ENCODE results near the gene ZBP1.

ZBP1 gene

DNA sequence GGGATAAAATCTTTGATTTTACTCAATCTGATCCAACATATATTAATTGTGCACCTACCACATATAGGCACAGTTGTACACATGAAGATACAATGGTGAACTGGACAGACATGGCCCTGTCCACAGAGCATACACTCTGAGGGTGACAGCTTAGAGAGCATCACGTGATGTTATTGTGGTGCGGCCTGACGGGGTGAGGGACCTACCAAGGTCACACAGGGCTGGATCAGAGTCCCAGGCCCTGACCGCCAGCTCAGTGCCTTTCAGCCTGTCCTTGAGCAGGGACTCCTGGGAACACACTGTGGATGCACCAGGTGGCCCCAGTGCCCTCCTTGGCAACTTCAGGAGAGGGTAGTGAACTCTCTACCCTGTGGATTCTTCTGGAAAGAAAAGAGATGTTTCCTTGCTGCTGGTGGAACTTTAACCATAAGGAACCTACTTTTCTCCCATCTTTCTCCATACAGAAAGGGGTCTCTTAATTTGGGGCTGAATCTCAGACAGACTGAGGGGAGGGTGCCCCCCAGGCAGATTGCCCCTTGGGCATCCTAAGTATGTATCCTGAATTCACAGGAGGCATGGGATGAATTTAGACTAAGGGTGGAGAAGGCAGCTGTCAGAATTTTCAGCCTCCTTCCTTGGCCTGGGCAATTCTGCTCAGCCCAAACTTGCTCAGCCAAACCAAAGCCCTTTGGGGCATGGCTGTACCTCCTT, 32.8 kb downstream of the ZBP1 start:
- no peak for DNase-seq (ENCODE audit: low spot score)
- FAIRE-seq: no peak

DNA sequence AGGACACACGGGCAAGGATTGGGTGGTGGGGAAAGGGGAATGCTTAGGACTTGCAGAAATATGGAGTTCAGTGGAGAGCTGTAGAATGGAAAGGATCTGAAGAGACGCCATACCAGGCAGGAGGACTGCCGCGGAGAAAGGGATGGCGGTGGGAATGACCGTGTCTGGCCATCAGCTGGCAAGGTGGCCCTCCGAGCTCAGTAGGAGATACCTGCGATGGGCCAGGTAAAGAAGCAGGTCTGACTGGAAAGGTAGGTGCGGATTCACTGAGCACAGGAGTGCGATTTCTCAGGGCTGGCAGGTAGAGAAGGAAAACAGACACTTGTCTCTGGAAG, 33.3 kb downstream of the ZBP1 start:
- DNase-seq (ENCODE audit: low spot score) (no peak), FAIRE-seq (no peak)

DNA sequence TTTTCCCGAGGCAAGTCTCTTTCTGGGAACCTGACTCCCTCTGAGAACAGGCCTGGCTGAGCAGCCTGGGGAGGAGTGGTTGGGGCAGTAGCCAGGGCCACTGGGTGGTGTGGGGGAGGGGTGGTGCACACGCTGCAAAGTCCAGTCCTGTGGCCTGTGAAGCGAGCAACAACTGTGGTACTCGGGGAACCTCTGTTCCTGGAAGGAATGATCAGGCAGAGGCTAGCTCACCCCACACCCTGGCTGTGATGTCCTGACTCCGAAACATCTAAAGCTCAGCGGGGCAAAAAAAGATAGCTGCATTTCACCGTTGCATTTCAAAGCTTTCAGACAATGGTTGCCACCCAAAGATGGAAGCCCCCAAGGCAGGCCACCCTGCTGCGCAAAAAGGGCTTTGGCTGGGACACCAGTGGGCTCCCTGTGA, 33.8 kb downstream of the ZBP1 start:
- DNase-seq (ENCODE audit: low spot score) (no peak), FAIRE-seq (no peak)

- DNase-seq (ENCODE audit: low spot score) (no peak), FAIRE-seq (no peak)
Measured at GRCh38 chr20:57585466-57586213, 34.6 kb downstream of the ZBP1 start.

DNA sequence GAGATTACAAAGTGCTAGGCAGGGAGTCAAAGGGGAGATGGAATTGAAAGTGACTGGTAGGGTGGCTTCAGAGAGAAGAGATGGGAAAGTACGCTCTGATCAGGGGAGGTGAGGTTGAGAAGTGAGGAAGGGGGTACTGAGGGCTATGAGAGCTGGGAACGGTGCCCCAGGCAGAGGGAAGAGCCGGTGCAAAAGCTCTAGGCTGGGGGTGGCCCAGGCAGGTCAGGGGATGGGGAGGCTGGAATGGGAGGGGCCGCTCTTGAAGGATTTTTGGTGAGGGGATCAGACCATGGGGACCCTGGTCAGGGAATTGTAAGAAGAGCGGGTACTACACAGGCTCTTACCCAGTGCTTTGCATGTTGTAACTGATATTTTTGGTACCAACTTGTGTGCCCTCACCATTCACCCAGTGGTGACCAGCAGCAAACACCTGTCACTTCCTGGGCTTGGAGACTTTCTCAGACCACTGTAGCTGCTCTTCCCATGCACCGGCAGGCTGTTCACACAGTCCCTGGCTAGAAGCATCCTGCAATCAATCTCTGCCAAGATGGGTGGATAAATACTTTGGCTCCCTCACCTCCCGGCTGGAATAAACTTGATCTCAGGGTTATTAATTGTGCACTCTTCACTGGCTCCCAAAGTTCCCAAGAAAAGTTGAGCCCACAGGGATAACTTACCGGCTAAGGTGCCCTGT, 35.3 kb downstream of the ZBP1 start:
- DNase-seq (ENCODE audit: low spot score) (no peak), FAIRE-seq (no peak)

DNA sequence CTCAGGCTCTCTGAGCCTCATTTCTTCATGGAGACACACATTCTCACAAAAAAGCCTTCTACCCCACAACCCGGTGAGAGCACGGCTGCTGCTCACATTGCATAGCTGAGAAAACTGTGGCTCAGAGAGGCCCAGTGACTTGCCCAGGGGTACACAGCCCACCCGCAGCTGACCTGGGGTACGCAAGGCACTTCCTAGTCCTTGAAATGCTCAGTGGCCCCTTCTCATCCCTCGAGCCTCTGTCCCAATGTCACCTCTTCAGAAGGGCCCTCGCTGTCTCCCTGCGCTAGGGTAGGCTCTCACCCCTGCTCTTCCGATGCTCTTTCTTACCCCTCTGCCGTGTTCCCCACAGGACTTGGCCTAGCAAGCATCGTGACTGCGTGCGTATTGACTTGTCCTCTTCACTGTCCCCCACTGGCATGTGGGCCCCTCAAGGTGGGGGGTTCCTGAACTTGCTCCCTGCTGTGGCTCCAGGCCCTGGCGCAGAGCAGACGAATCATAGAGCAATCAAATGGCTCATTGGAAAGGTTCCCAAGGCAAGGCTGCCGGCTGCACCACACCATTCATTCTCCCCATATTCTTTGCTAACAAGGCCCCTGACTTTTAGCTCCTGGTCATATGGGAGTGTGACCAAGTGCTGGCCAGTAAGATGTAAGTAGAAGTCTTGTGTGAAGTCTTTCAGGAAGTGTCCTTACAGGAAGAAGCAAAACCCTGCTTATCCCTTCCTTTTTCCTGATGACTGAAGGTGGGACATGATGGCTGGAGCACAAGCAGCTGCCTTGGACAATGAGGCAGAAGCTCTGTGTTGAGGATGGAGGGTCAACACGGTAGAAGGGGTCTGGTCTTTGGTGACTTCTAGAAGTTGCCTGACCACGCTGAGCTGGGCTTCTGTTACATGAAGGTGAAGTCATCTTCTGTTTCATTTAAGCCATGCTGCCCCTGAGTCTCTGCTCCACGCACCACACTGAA, 36.7 kb downstream of the ZBP1 start:
- no peak for DNase-seq (ENCODE audit: low spot score)
- FAIRE-seq: no peak

GRCh38 chr20:57582432-57583288, 37.6 kb downstream of the ZBP1 start:
- FAIRE-seq: no peak
- DNase-seq (ENCODE audit: low spot score): no peak

DNA sequence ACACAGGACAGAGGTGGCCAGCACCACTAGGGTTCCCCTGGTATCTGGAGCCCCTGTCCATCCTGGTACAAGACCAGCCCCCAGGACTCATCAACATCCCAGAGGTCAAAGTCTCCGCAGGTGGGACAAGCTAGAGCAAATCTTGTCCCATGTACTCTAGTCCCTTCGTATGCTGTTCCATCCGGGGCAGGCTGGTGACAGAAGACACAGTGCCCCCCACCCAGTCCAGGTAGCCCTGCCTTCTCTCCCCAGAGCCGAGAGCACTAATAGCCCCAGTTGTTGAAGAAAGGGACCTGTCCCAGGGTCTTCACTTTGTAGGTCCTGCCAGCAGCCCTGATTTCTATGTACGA, 38.2 kb downstream of the ZBP1 start:
- DNase-seq (ENCODE audit: low spot score) (no peak), FAIRE-seq (no peak)

- DNase-seq (ENCODE audit: low spot score) (no peak), FAIRE-seq (no peak)
Measured at GRCh38 chr20:57581202-57582028, 38.8 kb downstream of the ZBP1 start.

DNA sequence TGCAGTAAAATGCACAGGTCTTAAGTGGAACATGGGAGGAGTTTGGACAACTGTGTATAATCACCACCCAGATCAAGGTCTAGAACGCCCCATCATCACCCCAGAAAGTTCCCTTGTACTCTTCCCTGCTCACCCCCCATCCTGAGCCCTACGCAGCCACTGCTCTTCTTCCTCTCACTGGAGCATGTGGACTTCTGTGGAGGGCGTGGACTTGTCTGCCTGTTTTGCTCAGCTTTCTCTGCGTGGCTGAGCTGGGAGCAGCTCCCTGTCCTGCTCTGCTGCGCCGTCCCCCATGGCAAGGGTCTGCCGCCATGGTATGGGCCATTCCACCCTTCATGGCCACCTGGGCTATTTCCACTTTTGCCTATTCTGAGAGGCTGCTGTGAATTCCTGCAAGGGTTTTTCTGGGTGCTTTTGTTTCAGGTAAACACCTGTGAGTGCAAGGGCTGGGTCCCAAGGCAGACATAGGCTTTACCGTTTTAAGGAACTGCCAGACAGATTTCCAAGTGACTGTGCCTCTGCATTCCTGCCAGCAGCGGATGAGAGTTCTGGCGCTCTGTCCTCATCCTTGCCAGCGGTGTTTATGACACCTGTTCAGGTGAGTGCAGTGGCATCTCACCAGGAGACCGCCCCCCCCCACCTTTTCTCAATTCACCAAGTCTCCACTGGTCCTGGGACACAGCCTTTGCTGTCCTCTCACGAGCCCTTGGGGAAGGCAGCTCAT, 39.6 kb downstream of the ZBP1 start:
- DNase-seq (ENCODE audit: low spot score) (no peak), FAIRE-seq (no peak)

DNA sequence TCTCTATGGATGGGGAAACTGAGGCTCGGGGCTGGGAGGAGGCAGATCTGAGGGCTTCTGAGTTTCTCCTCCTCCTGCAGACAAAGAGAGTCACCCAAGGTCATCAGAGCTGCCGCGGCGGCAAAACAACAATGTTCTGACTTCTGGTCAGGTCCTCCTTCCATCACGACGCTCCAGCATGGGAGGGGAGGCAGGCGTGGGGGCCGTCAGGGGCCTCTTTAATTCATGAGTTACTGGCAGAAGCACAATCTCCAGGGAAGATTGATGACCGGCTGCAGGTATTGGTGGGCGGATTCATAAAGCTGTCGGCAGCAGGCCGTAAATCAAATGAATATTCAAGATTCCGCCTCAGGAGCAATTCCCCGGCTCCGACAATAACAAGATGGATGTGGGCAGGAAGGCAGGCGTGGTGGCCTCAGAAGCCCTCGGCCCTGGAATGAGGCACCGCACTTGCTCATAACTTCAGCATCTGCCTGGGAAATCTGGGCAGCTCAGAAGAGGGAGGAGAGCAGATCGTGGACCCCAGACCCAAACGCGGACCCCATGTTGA, 40.3 kb downstream of the ZBP1 start:
- FAIRE-seq: no peak

DNA sequence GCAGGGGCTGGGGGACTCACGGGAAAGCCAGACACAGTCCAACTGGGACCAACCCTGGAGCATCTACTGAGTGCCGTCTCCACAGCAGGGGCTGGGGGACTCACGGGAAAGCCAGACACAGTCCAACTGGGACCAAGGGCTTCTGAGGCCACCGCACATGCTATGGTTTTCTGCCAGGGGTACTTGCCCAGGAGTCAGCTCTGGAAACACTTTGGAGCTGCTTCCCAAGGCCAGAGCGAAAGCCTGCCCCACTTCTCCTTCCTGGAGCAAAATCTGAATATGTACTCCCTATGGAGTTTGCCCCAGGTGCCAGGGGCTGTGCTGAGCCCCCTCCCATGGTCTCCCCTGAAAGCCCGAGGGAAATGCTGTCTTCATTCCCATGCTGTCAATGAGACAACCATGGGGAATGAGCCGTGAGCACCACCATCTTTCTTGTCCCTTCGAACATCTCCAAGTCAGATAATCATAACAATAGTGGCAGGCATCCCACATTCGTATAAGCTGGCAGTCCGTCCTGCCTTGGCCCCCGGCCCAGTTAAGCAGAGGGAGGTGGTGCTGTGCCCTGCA, 40.8 kb downstream of the ZBP1 start:
- no peak for FAIRE-seq
- no peak for DNase-seq (ENCODE audit: low spot score)

More for the DNA sequence above, 40.3 kb downstream of the ZBP1 start:
- no peak for DNase-seq (ENCODE audit: low spot score)

DNA sequence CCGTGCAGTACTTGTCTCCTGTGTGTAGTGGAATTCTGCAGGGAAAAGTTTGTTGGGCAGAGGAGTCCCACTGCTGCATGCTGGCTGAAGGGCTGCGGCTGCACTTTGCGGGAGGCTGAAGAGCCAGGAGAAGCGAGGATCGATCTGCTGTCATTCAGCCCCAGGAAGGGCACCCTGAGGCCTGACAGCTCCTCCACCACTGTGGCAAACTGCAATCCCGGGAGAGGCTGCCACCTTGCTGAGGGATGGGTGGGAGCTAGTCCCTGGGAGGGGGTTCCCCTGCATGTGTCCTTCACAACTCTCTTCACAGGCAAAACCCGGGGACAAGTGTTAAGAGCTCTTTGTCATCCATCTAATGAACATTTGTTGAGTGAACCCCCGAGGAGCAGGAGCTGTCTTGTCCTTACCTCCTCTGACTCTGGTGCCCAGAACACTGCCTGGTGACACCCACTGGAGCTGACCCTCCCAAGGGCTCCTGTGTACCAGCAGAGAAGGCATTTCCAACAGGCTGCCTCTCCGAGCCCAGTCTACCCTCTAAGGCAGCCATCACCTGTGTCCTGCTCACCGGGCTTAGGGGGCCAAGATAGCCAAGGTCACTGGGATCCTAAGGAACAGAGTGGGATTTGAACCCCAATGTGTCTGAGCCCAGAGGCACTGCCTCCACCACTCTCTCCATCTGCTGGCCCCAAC, 41.6 kb downstream of the ZBP1 start:
- FAIRE-seq: no peak
- no peak for DNase-seq (ENCODE audit: low spot score)

DNA sequence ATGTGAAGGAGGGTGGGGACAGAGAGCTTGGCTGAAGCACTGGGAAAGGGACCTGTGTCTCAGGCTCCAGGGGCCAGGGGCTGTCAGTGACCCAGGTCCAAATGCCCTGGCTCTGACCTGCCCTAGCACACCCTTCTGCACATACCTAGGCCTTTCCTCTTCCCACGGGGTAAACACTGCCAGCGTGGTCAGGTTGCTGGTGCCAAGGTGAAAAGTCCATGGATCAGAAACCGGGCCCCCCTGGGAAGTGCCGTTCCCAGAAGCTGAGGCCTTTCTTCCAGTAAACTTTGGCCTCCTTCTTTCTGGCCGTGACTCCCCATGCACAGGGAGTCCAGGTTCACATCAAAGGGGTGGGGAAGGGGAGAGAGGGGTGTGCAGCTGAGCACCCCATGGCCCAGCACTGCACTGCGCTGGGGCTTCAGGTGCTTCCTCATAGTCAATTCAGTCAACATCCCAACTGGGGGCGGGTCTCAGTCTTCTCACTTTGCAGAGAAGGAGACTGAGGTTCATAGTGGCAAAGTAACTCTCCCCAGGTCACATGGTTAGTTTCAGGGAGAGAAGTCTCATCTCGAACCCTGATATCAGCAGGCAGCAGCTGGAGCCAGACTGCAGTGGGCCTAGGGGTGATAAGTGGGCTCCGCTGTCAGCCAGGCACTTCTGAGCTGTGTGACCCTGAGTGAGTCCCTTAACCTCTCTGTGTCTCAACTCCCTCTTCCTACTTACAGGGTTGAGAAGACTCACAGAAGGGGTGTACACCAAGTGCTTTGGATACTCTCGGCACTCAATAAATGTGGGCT, 42.3 kb downstream of the ZBP1 start:
- no peak for DNase-seq (ENCODE audit: low spot score)
- no peak for FAIRE-seq

DNA sequence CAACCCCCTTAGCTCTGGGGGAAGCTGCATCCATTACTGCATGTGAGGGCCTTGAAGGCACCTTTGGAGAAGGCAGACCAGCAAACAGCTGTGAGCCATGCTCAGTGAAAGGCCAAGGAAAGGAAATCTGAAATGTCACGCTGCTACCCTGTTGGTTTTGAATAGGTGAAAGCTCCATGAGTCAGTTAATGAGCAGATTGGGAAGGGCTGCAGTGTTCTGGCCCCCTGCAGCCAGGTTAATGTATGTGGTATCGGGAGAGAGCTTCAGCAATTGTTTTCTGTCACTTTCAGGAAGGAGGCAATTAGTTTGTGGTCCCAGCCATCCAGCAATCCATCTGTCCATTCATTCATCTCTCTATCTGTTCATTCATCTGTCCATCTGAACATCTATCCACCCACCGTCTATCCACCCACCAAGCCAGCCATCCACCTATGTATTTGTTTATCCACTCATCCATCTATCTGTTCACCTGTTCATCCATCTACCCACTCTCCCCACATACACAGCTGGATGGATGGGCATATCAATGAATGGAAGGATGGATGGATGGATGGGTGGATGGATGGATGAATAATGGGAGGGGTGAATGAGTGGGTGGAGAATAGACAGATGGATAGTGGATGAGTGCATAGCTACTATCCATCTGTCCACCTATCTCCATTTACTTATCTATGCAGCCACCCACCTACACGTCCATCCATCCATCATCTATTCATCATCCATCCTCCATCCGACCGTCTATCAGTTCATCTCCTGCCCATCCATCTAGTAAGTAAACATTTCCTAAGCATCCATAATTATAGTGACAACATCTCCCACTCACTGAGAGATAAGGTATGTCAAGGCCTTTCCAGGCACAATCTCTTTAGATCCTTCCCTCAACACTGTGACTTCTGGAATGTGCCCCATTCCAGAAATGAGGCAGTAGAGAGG, 43.3 kb downstream of the ZBP1 start:
- FAIRE-seq (no peak), DNase-seq (ENCODE audit: low spot score) (no peak)

GRCh38 chr20:57576002-57576401, 44.2 kb downstream of the ZBP1 start:
- FAIRE-seq: no peak
- DNase-seq (ENCODE audit: low spot score): no peak
